ENCODE data around the gene BTBD19.

BTBD19 gene

GRCh38 chr1:44862829-44863401 is 54.6 kb downstream of the BTBD19 start:
- DNase-seq = no peak

All from AML-193 (cell line).